GM18502 (cell line): ENCODE data around the gene CHTF18.
"Not testable (repeated sequence)": the region's sequence is repeated elsewhere in the genome, so short reads cannot be mapped to it uniquely, and the experiment has no call there.

ENCODE experiments used
- ATAC-seq: cut with Tn5 transposase; IDR thresholded peaks from one replicate; pipeline ENCODE4 v1.9.1; 2021; ENCODE audit warnings: mild to moderate bottlenecking; ENCODE audit not compliant: unreplicated experiment, poor library complexity

Gene CHTF18

GRCh38 chr16:802914-803753, 14.7 kb downstream of the CHTF18 start:
- no peak for ATAC-seq

GRCh38 chr16:803754-804080, 15.3 kb downstream of the CHTF18 start:
- no peak for ATAC-seq

- ATAC-seq = no peak
Observed at GRCh38 chr16:804193-805048, 16.0 kb downstream of the CHTF18 start.

GRCh38 chr16:805474-805873, 17.1 kb downstream of the CHTF18 start:
- ATAC-seq = no peak

- ATAC-seq = peak; percentile 87
Observed at GRCh38 chr16:807347-808084, 19.1 kb downstream of the CHTF18 start.

DNA sequence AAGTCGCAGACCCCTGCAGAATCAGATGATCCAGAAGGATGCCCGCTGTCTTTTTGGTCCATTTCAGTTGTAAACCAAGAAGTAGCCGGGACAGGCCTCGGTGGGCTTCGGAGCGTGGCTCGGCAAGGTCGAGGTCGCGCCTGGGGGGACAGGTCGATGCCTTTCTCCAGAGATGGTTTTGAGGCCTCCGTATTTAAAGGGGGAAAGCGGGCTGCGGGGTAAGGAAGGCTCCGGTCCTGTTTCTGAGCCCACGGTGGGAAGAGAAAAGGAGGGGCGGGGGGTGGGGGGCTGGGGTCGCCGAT, 19.6 kb downstream of the CHTF18 start:
- no peak for ATAC-seq

GRCh38 chr16:813204-813915, 24.9 kb downstream of the CHTF18 start:
- no peak for ATAC-seq

DNA sequence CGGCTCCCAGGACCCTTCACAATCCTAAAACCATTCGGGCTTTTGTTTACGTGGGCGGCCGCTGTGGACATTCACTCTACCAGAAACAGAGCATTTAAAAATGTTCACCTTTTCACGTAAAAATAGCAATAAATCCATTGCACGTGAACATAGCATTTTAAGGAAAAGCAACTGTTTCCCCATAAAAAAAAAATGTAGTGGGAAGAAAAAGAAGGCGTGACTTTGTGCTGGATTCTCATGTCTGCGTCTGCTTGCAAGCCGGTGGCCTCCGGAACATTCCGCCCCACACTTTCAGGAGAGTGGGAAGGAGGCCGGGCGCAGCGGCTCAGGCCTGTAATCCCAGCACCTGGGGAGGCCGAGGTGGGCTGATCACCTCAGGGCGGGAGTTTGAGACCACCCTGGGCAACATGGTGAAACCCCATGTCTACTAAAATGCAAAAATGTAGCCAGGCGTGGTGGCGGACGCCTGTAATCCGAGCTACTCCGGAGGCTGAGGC, 25.5 kb downstream of the CHTF18 start:
- no peak for ATAC-seq

GRCh38 chr16:814974-815373, 26.6 kb downstream of the CHTF18 start:
- no peak for ATAC-seq

GRCh38 chr16:815861-816260, 27.4 kb downstream of the CHTF18 start:
- no peak for ATAC-seq

GRCh38 chr16:817001-817906, 28.8 kb downstream of the CHTF18 start:
- no peak for ATAC-seq

- no peak for ATAC-seq
Observed at GRCh38 chr16:818132-818531, 29.7 kb downstream of the CHTF18 start.

GRCh38 chr16:818592-818991, 30.2 kb downstream of the CHTF18 start:
- ATAC-seq = no peak

- ATAC-seq = no peak
Observed at GRCh38 chr16:819336-820043, 31.1 kb downstream of the CHTF18 start.

GRCh38 chr16:820044-820408, 31.6 kb downstream of the CHTF18 start:
- not testable (repeated sequence) for ATAC-seq

DNA sequence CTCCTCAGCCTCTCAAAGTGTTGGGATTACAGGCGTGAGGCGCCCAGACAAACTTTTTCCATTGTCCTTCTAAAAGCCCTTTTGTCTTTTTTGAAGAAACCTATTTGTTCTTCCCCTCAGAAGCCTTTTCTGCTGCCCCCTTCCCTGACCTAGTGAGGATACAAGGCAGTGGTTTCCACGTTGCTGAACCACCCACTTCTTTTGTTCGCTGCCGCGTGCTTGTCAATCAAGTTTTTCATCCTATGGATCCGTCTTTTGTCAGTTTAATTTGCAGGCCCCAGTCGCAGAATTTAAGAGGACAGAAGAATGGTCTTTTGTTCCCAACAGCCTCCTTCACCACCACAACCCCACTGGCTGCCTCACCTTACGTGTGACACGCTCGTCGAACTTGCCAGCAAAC, 32.3 kb downstream of the CHTF18 start:
- ATAC-seq = no peak

DNA sequence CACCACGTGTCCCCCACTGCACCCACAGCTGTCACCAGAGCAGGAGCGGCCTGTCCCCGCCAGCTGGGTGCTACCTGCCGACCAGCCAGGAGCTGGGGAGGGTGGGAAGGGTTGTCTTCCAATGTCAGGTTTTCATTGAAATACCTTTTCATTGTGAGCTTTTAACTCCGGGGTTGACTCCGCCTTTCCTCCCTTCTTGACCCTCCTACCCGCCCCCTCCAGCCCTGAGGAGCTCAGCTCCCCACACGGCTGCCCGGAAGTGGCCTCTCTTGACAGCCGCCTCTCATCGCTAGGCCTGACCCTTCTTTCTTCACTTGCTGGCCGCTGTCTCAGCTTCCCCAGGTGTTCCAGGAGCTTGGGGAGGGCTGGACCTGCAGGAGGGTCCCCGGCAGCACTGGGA, 33.3 kb downstream of the CHTF18 start:
- no peak for ATAC-seq

DNA sequence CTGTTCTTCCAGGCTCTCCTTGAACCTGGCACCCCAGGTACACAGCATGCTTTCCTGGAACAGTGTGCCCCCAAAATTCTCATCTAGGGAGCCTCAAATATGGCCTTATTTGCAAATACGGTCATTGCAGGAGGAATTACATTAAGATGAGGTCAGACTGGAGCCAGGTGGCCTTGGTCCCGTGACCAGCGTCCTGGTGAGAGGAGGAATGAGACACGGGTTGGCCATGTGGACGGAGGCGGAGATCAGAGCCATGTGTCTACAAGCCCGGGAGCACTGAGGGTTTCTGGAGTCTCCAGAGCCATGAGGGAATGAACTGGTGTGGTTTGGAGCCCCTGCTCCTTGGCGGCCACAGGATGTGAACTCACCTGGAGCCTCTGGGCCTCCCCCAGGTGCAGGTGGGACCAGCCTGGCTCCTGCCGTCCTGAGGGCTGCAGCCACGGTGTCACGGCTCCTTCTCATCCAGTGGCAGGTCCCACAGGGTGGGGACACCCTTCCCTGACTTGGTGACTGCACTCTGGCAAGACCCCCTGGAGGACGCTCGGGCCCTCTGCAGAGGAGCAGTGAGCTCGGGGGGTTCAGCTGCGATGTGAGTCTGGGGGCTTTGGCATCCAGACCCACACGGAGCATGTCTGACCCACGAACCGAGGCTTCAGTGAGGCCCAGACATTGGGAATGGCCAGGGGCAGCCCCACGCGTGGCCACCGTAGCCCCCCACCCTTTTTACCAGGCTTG, 33.9 kb downstream of the CHTF18 start:
- no peak for ATAC-seq
